GM12874 (cell line): ENCODE data around the gene HJURP.

ENCODE experiments used
- TF ChIP-seq, protein P1 (sequence below): IDR thresholded peaks from 2 replicates; pipeline ENCODE4 v1.5.1; 2011; ENCODE audit warnings: low read depth, mild to moderate bottlenecking, control low read depth, low read length, moderate library complexity; ENCODE audit not compliant: insufficient read depth

Gene HJURP

DNA sequence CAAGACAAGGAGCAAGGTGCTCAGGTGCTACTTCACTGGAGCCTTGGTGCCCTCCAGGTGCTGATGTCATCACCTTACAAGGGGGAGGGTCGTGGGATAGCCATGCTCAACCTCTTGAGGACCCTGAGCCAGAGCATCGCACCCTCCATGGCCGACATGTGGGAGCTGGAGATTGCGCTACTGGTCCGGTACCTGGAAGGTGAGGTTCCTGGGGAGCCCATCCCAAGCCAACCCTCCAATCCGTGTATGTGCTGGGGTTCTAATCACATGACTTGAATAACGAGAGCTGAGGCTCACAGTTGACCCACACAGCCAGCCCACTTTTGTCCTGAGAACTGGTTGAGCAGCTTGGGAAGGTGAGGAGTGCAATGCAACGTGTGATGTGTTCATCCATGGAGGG is 50.3 kb downstream of the HJURP start:
- TF ChIP-seq, protein P1, sequence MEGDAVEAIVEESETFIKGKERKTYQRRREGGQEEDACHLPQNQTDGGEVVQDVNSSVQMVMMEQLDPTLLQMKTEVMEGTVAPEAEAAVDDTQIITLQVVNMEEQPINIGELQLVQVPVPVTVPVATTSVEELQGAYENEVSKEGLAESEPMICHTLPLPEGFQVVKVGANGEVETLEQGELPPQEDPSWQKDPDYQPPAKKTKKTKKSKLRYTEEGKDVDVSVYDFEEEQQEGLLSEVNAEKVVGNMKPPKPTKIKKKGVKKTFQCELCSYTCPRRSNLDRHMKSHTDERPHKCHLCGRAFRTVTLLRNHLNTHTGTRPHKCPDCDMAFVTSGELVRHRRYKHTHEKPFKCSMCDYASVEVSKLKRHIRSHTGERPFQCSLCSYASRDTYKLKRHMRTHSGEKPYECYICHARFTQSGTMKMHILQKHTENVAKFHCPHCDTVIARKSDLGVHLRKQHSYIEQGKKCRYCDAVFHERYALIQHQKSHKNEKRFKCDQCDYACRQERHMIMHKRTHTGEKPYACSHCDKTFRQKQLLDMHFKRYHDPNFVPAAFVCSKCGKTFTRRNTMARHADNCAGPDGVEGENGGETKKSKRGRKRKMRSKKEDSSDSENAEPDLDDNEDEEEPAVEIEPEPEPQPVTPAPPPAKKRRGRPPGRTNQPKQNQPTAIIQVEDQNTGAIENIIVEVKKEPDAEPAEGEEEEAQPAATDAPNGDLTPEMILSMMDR: no peak

DNA sequence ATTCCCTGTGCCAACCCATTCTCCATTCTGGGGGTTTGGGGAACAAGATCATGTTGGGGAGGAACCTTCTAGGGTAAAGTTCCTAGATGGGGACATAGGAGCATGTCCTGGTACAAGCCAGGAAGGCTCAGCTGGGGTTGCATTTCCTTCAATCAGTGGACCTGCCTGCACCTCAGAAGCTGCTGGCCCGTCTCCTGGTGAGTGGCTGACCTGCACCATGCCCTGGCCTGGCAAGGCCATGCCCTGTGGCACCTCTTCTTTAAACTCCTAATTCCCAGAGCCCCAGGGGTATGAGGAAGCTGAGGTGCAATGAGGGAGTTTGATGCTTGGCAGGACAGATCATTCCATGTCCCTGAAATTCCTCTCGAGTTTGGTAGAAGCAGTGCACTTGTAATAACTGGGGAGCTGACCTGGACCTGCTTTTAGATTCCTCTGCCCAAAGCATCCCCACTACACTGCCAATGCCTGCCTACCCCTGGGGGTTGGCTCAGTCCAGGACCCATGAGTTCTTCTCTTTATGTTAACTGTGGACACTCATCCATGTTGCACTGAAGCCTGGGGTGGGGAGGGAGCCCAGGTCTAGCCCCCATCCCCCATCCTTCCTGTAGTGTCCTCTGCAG is 50.9 kb downstream of the HJURP start:
- TF ChIP-seq, protein P1: no peak

DNA sequence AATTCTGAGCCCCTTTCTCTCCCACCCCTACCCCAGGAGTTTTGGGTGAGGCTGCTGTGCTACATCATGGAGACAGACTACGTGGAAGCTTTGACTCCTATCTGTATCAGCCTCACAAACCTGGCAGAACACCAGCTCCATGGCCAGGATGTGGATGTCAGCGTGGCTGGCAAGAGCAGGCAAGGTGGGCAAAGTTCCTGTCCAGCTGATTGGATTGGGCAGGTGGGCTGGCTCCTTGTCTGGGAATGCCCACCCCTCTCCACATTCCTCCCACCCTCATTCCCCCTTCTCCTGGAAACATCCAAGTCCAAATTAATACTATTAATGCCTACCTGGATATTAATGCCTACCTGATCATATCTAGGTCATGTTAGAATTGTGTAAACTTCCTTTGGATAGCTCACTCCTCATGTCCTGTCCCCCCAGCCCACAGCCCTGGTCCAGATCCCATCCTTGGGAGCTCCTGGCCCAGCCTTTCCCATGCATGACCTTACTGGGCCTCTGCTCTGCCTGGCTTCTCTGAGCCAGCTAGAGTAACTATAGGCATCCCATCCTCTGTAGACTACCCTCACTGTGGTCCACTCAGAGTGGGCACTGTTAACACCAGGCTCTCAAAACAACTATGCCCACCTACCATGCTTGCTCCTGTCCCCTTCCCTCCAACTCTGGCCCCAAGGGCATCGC is 52.1 kb downstream of the HJURP start:
- TF ChIP-seq, protein P1: no peak

DNA sequence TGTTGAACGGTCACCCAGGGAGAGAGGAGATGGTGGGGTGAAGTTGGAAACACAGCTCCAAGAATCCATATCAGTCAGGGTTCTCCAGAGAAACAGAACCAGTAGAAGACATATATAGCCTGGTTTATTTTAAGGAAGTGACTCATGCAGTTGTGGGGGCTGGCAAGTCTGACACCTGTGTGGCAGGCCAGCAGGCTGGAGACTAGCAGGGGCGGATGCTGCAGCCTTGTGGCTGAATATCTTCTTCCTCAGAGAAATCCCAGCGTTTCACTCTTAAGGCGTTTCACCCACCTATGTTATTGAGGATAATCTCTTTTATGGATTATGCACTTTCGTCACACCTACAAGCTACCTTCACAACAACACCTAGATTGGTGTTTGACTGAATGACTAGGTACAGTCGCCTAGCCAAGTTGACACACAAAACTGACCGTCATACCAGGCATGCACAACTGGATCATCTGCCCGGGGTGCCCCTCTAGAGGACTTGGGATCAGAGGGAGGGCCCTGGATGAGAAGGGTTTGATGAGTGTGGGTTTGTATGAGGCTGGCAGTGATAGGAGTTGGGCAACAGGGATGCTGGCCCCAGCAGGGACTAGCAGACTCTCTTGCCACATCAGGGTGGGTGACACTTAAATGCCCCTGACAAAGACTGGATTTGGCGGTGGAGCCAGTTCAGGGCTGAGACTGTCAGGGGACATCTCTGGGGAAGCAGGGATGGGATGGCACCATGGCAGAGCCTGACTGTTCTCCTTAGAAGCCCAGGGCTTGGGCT is 52.8 kb downstream of the HJURP start:
- TF ChIP-seq, protein P1: no peak

DNA sequence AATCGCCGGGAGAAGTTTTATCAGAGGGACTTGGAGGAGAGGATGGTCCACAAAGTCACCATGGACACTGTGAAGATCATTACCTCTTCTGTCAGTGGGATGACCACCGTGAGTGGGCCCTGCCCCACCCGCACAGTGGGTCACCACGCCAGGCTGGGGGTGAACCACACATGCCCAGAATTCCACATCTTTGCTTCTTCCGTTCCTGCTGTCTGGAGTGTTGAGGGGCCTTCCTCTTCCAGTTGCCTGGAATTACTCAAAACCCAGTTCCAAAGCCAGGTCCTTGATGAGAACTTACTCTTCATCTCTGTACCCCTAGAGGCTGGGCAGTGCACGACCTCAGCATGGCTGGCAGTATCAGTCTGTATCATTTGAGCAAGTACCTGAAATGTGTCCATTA is 54.1 kb downstream of the HJURP start:
- TF ChIP-seq, protein P1: no peak

DNA sequence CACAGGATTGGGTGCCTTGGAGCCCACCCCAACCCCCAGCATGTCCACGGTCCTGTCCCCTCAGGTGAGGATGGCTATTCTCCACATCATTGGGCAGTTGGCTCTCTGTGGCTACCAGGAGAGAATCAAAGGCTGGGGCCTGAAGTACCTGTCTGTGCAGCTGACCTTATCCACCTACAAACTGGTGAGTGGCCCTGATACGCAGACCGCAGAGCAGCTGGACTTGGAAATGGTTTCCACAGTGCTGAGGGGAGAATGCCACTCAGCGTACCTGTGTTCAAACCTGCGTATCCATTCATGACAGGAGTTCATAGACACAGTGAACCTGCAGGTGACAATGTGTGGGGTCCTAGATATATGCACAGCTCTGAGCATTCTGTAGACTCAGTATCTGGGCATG is 54.6 kb downstream of the HJURP start:
- TF ChIP-seq, protein P1: no peak

DNA sequence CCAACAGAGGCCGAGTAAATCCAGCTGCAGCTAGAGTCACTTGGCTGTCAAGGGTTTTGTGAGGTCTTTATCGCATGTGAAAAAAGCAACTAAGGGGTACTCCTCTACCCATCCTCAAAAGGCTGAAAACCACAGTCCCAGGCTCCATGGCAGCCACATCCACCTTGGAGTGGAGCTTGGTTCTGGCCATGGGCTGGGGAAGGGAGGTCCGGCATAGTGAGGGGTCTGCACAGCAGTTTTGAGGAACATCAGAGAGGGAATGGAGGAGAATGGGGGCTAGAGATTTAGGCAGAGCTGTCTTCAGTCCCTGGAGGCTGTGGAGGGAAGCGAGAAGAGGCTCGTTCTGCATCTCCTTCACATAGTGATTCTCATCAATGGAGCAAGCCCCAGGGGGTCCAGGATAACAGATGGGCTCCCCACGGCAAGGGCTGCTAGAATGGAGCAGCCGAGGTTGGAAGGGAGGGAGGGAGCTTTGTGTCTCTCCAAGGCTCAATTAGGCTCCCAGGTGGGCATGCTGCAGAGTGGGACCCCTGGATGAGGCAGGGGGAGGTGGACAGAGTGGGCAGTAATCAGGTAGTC is 55.2 kb downstream of the HJURP start:
- TF ChIP-seq, protein P1: no peak
